MCF 10A (cell line): ENCODE data around the gene CCDC88B. TPM values are rescaled to one million over a fixed set of nuclear protein-coding genes. Genes with fewer than 3 reads are reported as not detected.

Experiments used
- BruUV-seq: library from RNA; stranded (reverse); fragments of 400-500 nt; replicated peaks from 2 replicates; lab custom pipeline; 2021; lab: Mats Ljungman, UMichigan
- CTCF ChIA-PET: fragments of 300-600 bp; sonication (Branson Sonifier 250); formaldehyde crosslinking; extraction: SDS; loops from one replicate; lab custom pipeline; 2021; ENCODE audit warnings: antibody characterized with exemption, inconsistent platforms; lab: Yijun Ruan, JAX
- POLR2A ChIA-PET: fragments of 300-600, 350-650 bp; sonication (Branson Sonifier 250); formaldehyde crosslinking; extraction: SDS; loops from one replicate; lab custom pipeline; 2020; ENCODE audit warnings: antibody characterized with exemption, inconsistent platforms; lab: Yijun Ruan, JAX
- DNase-seq: peaks from one replicate; pipeline ENCODE4 v3.0.0-alpha.2; 2018; ENCODE audit not compliant: unreplicated experiment
- H3K27ac Mint-ChIP-seq: one replicate; pipeline ENCODE4 v1.8.0; 2022; ENCODE audit warnings: mild to moderate bottlenecking, low read depth, mixed read lengths; ENCODE audit not compliant: unreplicated experiment
- H3K27me3 Mint-ChIP-seq: one replicate; pipeline ENCODE4 v1.8.0; 2022; ENCODE audit warnings: mixed read lengths; ENCODE audit not compliant: insufficient read depth, unreplicated experiment
- H3K36me3 Mint-ChIP-seq: one replicate; pipeline ENCODE4 v1.8.0; 2022; ENCODE audit warnings: mild to moderate bottlenecking, moderate library complexity, mixed read lengths; ENCODE audit not compliant: insufficient read depth, unreplicated experiment
- H3K4me1 Mint-ChIP-seq: one replicate; pipeline ENCODE4 v1.8.0; 2022; ENCODE audit warnings: mixed read lengths; ENCODE audit not compliant: insufficient read depth, unreplicated experiment
- H3K4me3 Mint-ChIP-seq: one replicate; pipeline ENCODE4 v1.8.0; 2022; ENCODE audit warnings: mild to moderate bottlenecking, moderate library complexity, mixed read lengths; ENCODE audit not compliant: unreplicated experiment
- H3K9me3 Mint-ChIP-seq: one replicate; pipeline ENCODE4 v1.8.0; 2022; ENCODE audit warnings: mixed read lengths; ENCODE audit not compliant: unreplicated experiment
- intact Hi-C: fragments of 100-400 bp; cut with micrococcal nuclease; formaldehyde crosslinking; loops from 2 replicates; pipeline ENCODE4 v1.14.1; 2022
- total RNA-seq: library from RNA; stranded (reverse); gene quantifications from 2 replicates; pipeline ENCODE4 v1.2.3, GENCODE V29; 2022
- TF ChIP-seq, protein P1 (sequence below): fragments of 200-600 bp; IDR thresholded peaks from one replicate; pipeline ENCODE4 v1.8.0; 2022; ENCODE audit warnings: antibody characterized with exemption, mild to moderate bottlenecking; ENCODE audit not compliant: unreplicated experiment

Gene CCDC88B
- total RNA-seq, 1 experiment from 2014 or later = 4.2 TPM

DNA sequence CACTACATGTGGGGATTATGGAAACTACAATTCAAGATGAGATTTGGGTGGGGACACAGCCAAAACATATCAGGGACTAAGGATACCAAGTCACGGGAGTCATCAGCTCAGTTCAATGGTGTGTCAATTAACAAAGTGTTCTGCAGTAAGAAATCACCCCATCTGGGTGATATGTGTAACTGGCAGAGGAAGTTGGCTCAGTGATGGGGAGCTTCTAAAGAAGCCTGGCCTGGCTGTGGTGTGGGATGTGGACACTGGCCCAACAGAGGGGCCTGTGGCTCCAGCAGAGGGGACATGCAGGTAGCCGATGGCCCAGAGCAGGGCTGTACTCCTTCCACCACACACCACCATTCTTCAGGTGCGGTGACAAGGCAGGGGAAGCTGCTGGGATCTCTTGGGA, 50.6 kb downstream of the CCDC88B start:
- ChIA-PET CTCF (interaction anchor here (0.6 to 0.7 kb wide), 2 partner anchors 59 to 89 kb away, joined by 3 read pairs; no protein-coding TSS in a partner anchor), POLR2A (interaction anchor here (0.6 to 0.8 kb wide), 2 partner anchors 9 to 18 kb away, joined by 3 read pairs; no protein-coding TSS in a partner anchor)
- H3K4me1 Mint-ChIP-seq = peaks cover 11% of the 10 kb centered on the region
- TF ChIP-seq, protein P1, sequence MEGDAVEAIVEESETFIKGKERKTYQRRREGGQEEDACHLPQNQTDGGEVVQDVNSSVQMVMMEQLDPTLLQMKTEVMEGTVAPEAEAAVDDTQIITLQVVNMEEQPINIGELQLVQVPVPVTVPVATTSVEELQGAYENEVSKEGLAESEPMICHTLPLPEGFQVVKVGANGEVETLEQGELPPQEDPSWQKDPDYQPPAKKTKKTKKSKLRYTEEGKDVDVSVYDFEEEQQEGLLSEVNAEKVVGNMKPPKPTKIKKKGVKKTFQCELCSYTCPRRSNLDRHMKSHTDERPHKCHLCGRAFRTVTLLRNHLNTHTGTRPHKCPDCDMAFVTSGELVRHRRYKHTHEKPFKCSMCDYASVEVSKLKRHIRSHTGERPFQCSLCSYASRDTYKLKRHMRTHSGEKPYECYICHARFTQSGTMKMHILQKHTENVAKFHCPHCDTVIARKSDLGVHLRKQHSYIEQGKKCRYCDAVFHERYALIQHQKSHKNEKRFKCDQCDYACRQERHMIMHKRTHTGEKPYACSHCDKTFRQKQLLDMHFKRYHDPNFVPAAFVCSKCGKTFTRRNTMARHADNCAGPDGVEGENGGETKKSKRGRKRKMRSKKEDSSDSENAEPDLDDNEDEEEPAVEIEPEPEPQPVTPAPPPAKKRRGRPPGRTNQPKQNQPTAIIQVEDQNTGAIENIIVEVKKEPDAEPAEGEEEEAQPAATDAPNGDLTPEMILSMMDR = no peak
- H3K36me3 Mint-ChIP-seq = no peaks in the 10 kb centered on the region
- no TSS peak for BruUV-seq
- H3K4me3 Mint-ChIP-seq = no peak overlapping the region
- H3K27me3 Mint-ChIP-seq = peaks cover 25% of the 10 kb centered on the region
- intact Hi-C loops = no loop called here
- no peak for DNase-seq
- no peak overlapping the region for H3K27ac Mint-ChIP-seq
- no peaks in the 10 kb centered on the region for H3K9me3 Mint-ChIP-seq

DNA sequence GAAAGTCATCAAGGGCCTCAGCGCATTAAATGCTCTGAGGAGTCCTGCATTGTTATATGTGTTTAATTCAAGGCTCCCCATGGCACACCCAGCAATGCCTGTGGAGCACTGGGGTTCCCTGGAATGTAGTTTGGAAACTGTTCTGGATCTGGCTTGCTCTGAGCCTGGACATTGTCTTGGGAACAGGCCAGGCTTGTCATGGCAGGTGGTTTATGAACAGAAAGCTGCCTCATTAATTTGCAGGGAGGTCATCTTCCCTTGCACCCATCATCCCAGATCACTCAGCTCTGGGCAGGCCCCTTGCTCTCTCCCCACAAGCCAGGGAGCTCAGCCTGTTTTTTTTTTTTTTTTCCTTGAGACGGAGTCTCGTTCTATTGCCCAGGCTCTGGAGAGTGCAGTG, 51.8 kb downstream of the CCDC88B start:
- H3K4me3 Mint-ChIP-seq = no peak overlapping the region
- DNase-seq = no peak
- no peaks in the 10 kb centered on the region for H3K36me3 Mint-ChIP-seq
- TF ChIP-seq, protein P1 = no peak
- peaks cover 2% of the 10 kb centered on the region for H3K4me1 Mint-ChIP-seq
- no TSS peak for BruUV-seq
- intact Hi-C loops = no loop called here
- no peaks in the 10 kb centered on the region for H3K9me3 Mint-ChIP-seq
- ChIA-PET POLR2A (interaction anchor here (0.6 to 0.7 kb wide), 2 partner anchors 16 to 22 kb away, joined by 3 read pairs; no protein-coding TSS in a partner anchor), CTCF (interaction anchor here (0.6 to 2.2 kb wide), 4 partner anchors 9 to 253 kb away, joined by 3 to 13 read pairs (median 4); no protein-coding TSS in a partner anchor)
- no peak overlapping the region for H3K27ac Mint-ChIP-seq
- peaks cover 25% of the 10 kb centered on the region for H3K27me3 Mint-ChIP-seq

DNA sequence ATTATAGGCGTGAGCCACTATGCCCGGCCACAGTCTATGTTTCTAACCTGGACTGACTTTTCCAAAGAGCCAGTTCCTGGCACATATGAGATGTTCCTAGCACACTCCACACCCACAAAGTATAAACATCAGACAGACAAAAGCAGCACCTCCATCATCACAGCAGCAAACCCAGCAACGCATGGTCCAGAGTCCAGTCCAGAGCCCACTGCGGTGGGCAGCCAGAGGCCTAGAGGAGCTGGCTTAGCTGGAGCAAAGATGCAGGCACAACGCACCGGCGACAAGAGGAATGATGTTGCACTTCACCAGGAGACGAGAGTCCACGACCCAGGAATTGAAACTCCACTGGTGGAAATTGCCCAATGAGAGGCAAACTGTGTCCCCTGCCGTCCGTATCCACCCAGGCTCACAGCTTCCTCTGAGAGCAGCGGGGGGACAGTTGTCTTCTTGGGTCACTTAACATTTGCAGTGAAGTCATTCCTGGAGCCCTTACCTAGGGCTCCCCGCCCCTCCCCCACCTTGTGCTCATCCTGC, 55.6 kb downstream of the CCDC88B start:
- H3K4me1 Mint-ChIP-seq = peaks cover 5% of the 10 kb centered on the region
- DNase-seq = no peak
- POLR2A ChIA-PET = no interaction called here
- no peak overlapping the region for H3K4me3 Mint-ChIP-seq
- TF ChIP-seq, protein P1 = no peak
- CTCF ChIA-PET = interaction anchor here (0.6 to 1.7 kb wide), 3 partner anchors 41 to 313 kb away, joined by 3 to 4 read pairs (median 4); no protein-coding TSS in a partner anchor
- intact Hi-C loops = no loop called here
- no peaks in the 10 kb centered on the region for H3K27me3 Mint-ChIP-seq
- H3K27ac Mint-ChIP-seq = no peak overlapping the region
- peaks cover under 1% of the 10 kb centered on the region for H3K36me3 Mint-ChIP-seq
- no TSS peak for BruUV-seq
- H3K9me3 Mint-ChIP-seq = no peaks in the 10 kb centered on the region

GRCh38 chr11:64396079-64396591, 56.1 kb downstream of the CCDC88B start:
- H3K4me1 Mint-ChIP-seq = peaks cover 5% of the 10 kb centered on the region
- H3K4me3 Mint-ChIP-seq = no peak overlapping the region
- intact Hi-C loops = no loop called here
- TF ChIP-seq, protein P1 = no peak
- no peak overlapping the region for H3K27ac Mint-ChIP-seq
- no peaks in the 10 kb centered on the region for H3K27me3 Mint-ChIP-seq
- H3K9me3 Mint-ChIP-seq = no peaks in the 10 kb centered on the region
- ChIA-PET CTCF (interaction anchor here (0.6 to 1.7 kb wide), 3 partner anchors 41 to 312 kb away, joined by 3 to 4 read pairs (median 4); no protein-coding TSS in a partner anchor), POLR2A (no interaction called here)
- H3K36me3 Mint-ChIP-seq = peaks cover 6% of the 10 kb centered on the region
- DNase-seq = no peak
- no TSS peak for BruUV-seq
